HCT116 (cell line): ENCODE measurements around the gene COL12A1. TPM values are rescaled to one million over a fixed set of nuclear protein-coding genes. Genes with fewer than 3 reads are reported as not detected.

ENCODE experiments used
- ATAC-seq: fragments of 200-7000 bp; cut with Tn5 transposase; 2 replicates; pipeline ENCODE4 v1.9.1; 2020; ENCODE audit warnings: mild to moderate bottlenecking, moderate library complexity
- BruUV-seq: library from RNA; stranded (reverse); fragments of 400-500 nt; replicated peaks from 2 replicates; lab custom pipeline; 2021; lab: Mats Ljungman, UMichigan
- CTCF ChIA-PET: fragments of 300-600 bp; sonication (Branson Sonifier 250); formaldehyde crosslinking; loops from one replicate; lab custom pipeline; 2021; ENCODE audit warnings: antibody characterized with exemption; lab: Charles Lee
- POLR2A ChIA-PET: fragments of 300-600, 350-600 bp; sonication (Branson Sonifier 250); formaldehyde crosslinking; loops from one replicate; lab custom pipeline; 2021; ENCODE audit warnings: antibody characterized with exemption; lab: Charles Lee
- RAD21 ChIA-PET, 2 experiments: fragments of 300-600 bp; sonication (Branson Sonifier 250); formaldehyde crosslinking; loops; one replicate each; lab custom pipeline; 2023; ENCODE audit warnings: low total read pairs in 2 of 2; ENCODE audit not compliant: uncharacterized antibody in 2 of 2, unreplicated experiment in 2 of 2, low non-redundant PET in 1 of 2; lab: Charles Lee
- DNase-seq: peaks from one replicate; pipeline ENCODE4 v3.0.0-alpha.2; 2010; ENCODE audit warnings: low read depth, low spot score
- H2AFZ ChIP-seq: fragments of 200-600 bp; shearing (Covaris generic), sonication (generic); 2 replicates; pipeline ENCODE4 v1.6.1; 2017; ENCODE audit warnings: low read depth, mixed run types, mixed read lengths, antibody characterized with exemption, low read length; ENCODE audit not compliant: poor library complexity, severe bottlenecking
- H3K27ac ChIP-seq: 2 replicates; pipeline ENCODE4 v1.5.1; 2012; ENCODE audit warnings: low read depth, low read length
- H3K27me3 ChIP-seq: fragments of 200-600 bp; sonication (generic); 2 replicates; pipeline ENCODE4 v1.6.1; 2016; ENCODE audit warnings: mixed run types, low read length, mixed read lengths; ENCODE audit not compliant: insufficient read depth
- H3K36me3 ChIP-seq, 2 experiments: fragments of 200-500 bp in 1 of 2; fragments of 200-600 bp in 1 of 2; sonication (Bioruptor generic) in 1 of 2; sonication (generic) in 1 of 2; 2 replicates each; pipeline versions ENCODE4 v1.5.1 to v1.6.1; 2014 to 2016; ENCODE audit warnings: low read length in 2 of 2, inconsistent platforms in 1 of 2, mixed read lengths in 1 of 2, mixed run types in 1 of 2; ENCODE audit not compliant: insufficient read depth in 2 of 2, control insufficient read depth in 1 of 2
- H3K4me1 ChIP-seq, 2 experiments: fragments of 200-600 bp in 1 of 2; sonication (generic) in 1 of 2; 2 replicates each; pipeline versions ENCODE4 v1.5.1 to v1.6.1; 2012 to 2017; ENCODE audit warnings: low read length in 2 of 2, inconsistent platforms in 1 of 2, mild to moderate bottlenecking in 1 of 2, mixed read lengths in 1 of 2, mixed run types in 1 of 2, moderate library complexity in 1 of 2; ENCODE audit not compliant: insufficient read depth in 2 of 2, control insufficient read depth in 1 of 2
- H3K4me2 ChIP-seq: fragments of 200-600 bp; sonication (generic); 2 replicates; pipeline ENCODE4 v1.6.1; 2017; ENCODE audit warnings: mixed run types, low read length, mixed read lengths
- H3K4me3 ChIP-seq, 2 experiments: fragments of 200-600 bp in 1 of 2; sonication (generic) in 1 of 2; replicated peaks in 1 of 2; 2 replicates each; pipeline ENCODE4 v1.5.1; 2011 to 2016; ENCODE audit warnings: low read length in 2 of 2, control low read depth in 1 of 2, low read depth in 1 of 2, mild to moderate bottlenecking in 1 of 2, mixed read lengths in 1 of 2, mixed run types in 1 of 2
- H3K79me2 ChIP-seq: fragments of 200-600 bp; sonication (generic); 2 replicates; pipeline ENCODE4 v1.6.1; 2017; ENCODE audit warnings: mild to moderate bottlenecking, mixed run types, low read length, moderate library complexity, mixed read lengths; ENCODE audit not compliant: insufficient read depth
- H3K9ac ChIP-seq: fragments of 200-600 bp; sonication (generic); 2 replicates; pipeline ENCODE4 v1.6.1; 2016; ENCODE audit warnings: low read length, mixed read lengths
- H3K9me2 ChIP-seq: fragments of 200-600 bp; sonication (generic), shearing (Covaris generic); 2 replicates; pipeline ENCODE4 v1.6.1; 2017; ENCODE audit warnings: mixed run types, mild to moderate bottlenecking, moderate library complexity; ENCODE audit not compliant: insufficient read depth
- H3K9me3 ChIP-seq, 2 experiments: fragments of 200-500 bp in 1 of 2; fragments of 200-600 bp in 1 of 2; sonication (Bioruptor generic) in 1 of 2; sonication (generic) in 1 of 2; 2 replicates each; pipeline ENCODE4 v1.6.1; 2014 to 2017; ENCODE audit warnings: low read length in 2 of 2, mixed read lengths in 2 of 2, inconsistent platforms in 1 of 2, low read depth in 1 of 2, mild to moderate bottlenecking in 1 of 2, mixed run types in 1 of 2, moderate library complexity in 1 of 2; ENCODE audit not compliant: control insufficient read depth in 1 of 2, insufficient read depth in 1 of 2
- H4K20me1 ChIP-seq: fragments of 200-600 bp; sonication (generic), shearing (Covaris generic); 2 replicates; pipeline ENCODE4 v1.6.1; 2017; ENCODE audit warnings: mixed run types, mild to moderate bottlenecking, moderate library complexity; ENCODE audit not compliant: insufficient read depth
- ATF3 ChIP-seq: IDR thresholded peaks from 2 replicates; pipeline ENCODE4 v1.6.1; 2012
- CBX3 ChIP-seq: IDR thresholded peaks from 2 replicates; pipeline ENCODE4 v1.6.1; 2012; ENCODE audit warnings: low read depth
- CEBPB ChIP-seq: IDR thresholded peaks from 2 replicates; pipeline ENCODE4 v1.6.1; 2012; ENCODE audit warnings: low read depth
- EGR1 ChIP-seq: IDR thresholded peaks from 2 replicates; pipeline ENCODE4 v1.6.1; 2012; ENCODE audit warnings: low read depth
- ELF1 ChIP-seq: IDR thresholded peaks from 2 replicates; pipeline ENCODE4 v1.6.1; 2012; ENCODE audit warnings: low read depth, borderline replicate concordance
- EZH2 ChIP-seq: fragments of 200-600 bp; sonication (generic); IDR thresholded peaks from 2 replicates; pipeline ENCODE4 v1.6.1; 2017; ENCODE audit warnings: antibody characterized with exemption, mixed run types
- EZH2phosphoT487 ChIP-seq: fragments of 200-600 bp; IDR thresholded peaks from 2 replicates; pipeline ENCODE4 v1.6.1; 2018; ENCODE audit warnings: antibody characterized with exemption, borderline replicate concordance
- FOSL1 ChIP-seq: IDR thresholded peaks from 2 replicates; pipeline ENCODE4 v1.6.1; 2012; ENCODE audit warnings: low read depth
- JUND ChIP-seq: IDR thresholded peaks from 2 replicates; pipeline ENCODE4 v1.6.1; 2012
- POLR2A ChIP-seq: IDR thresholded peaks from 2 replicates; pipeline ENCODE4 v1.7.0; 2011; ENCODE audit warnings: borderline replicate concordance; ENCODE audit not compliant: insufficient read depth, insufficient read length; ENCODE audit errors: extremely low read depth
- POLR2AphosphoS5 ChIP-seq: IDR thresholded peaks from 2 replicates; pipeline ENCODE4 v1.6.1; 2011; ENCODE audit warnings: mild to moderate bottlenecking, low read depth, low read length, moderate library complexity
- RAD21 ChIP-seq: IDR thresholded peaks from 2 replicates; pipeline ENCODE4 v1.6.1; 2012; ENCODE audit warnings: low read depth, mild to moderate bottlenecking
- SIN3A ChIP-seq: IDR thresholded peaks from 2 replicates; pipeline ENCODE4 v1.6.1; 2012; ENCODE audit warnings: low read depth
- SP1 ChIP-seq: IDR thresholded peaks from 2 replicates; pipeline ENCODE4 v1.6.1; 2012; ENCODE audit warnings: low read depth
- TCF7L2 ChIP-seq: IDR thresholded peaks from 2 replicates; pipeline ENCODE4 v1.7.0; 2011; ENCODE audit warnings: borderline replicate concordance, inconsistent platforms; ENCODE audit not compliant: insufficient read depth, insufficient read length; ENCODE audit errors: extremely low read depth
- ZFX ChIP-seq: fragments of 450-650 bp; IDR thresholded peaks from 2 replicates; pipeline ENCODE4 v1.6.1; 2017
- ZNF274 ChIP-seq: fragments of 200-500 bp; sonication (Bioruptor generic); IDR thresholded peaks from 2 replicates; pipeline ENCODE4 v1.6.1; 2014; ENCODE audit warnings: mild to moderate bottlenecking, low read depth, low read length, inconsistent platforms
- intact Hi-C: fragments of 100-400 bp; cut with micrococcal nuclease; formaldehyde crosslinking; loops from 2 replicates; pipeline ENCODE4 v1.10.0; 2022
- total RNA-seq: library from RNA; stranded (reverse); gene quantifications from one replicate; pipeline ENCODE4 v1.2.1, GENCODE V29; 2021; ENCODE audit not compliant: unreplicated experiment
- TF ChIP-seq, protein P1 (sequence below): IDR thresholded peaks from 2 replicates; pipeline ENCODE4 v1.6.1; 2011; ENCODE audit warnings: mild to moderate bottlenecking, low read length, moderate library complexity; ENCODE audit not compliant: insufficient replicate concordance; ENCODE audit errors: extremely low read depth

The COL12A1 gene
- total RNA-seq, 1 experiment from 2014 or later: 23.5 TPM

DNA sequence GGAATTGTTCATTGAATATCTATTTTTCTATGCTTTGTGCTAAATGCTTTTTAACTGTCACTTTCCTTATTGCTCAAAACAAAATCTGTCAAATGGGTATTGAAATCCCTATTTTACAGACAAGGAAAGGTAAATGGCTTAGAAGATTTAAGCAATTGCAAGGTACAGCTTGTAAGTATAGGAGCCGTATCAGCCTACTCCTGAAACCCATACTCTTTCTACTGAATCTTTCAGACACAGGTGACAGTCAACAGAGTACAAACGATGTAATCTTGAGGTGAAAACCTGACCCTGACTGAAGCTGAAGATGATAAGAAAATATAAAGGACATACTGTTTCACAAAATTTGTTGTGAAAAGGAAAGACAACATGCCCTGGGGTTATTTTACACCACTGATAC, 44.7 kb upstream of the COL12A1 start (continued):
- TF ChIP-seq EZH2 (no peak), JUND (no peak), TCF7L2 (no peak), ZFX (no peak), POLR2AphosphoS5 (no peak), ELF1 (no peak)

GRCh38 chr6:75249837-75250236, 44.0 kb upstream of the COL12A1 start:
- Histone ChIP-seq H2AFZ (no peak overlapping the region), H3K27me3 (no peaks in the 10 kb centered on the region), H3K79me2 (no peaks in the 10 kb centered on the region), H4K20me1 (no peaks in the 10 kb centered on the region), H3K4me1 (no peaks in the 10 kb centered on the region), H3K4me2 (no peak overlapping the region), H3K36me3 (no peaks in the 10 kb centered on the region), H3K9me2 (no peaks in the 10 kb centered on the region), H3K4me3 (no peak overlapping the region), H3K27ac (no peak overlapping the region), H3K9me3 (no peaks in the 10 kb centered on the region), H3K9ac (no peak overlapping the region)
- intact Hi-C loops: no loop called here
- ChIA-PET RAD21 (no interaction called here), CTCF (no interaction called here), POLR2A (no interaction called here)
- ATAC-seq: no peak
- BruUV-seq: no TSS peak
- no peak for DNase-seq
- TF ChIP-seq SP1: no peak
- TF ChIP-seq JUND: no peak
- TF ChIP-seq FOSL1: no peak
- no peak for TF ChIP-seq TCF7L2
- TF ChIP-seq CBX3: no peak

- Histone ChIP-seq H3K36me3 (no peaks in the 10 kb centered on the region), H3K4me3 (no peak overlapping the region), H3K9me3 (no peaks in the 10 kb centered on the region), H3K9me2 (no peaks in the 10 kb centered on the region), H3K79me2 (peaks cover 23% of the 10 kb centered on the region), H3K4me1 (peaks cover 4 to 7% of the 10 kb centered on the region in 2 experiments; a peak in 3 of 4 replicates), H3K9ac (no peak overlapping the region), H4K20me1 (no peaks in the 10 kb centered on the region), H2AFZ (no peak overlapping the region), H3K27me3 (no peaks in the 10 kb centered on the region)
- DNase-seq: no peak
- ChIA-PET CTCF (no interaction called here), RAD21 (no interaction called here)
- intact Hi-C loops: no loop called here
- BruUV-seq: no TSS peak
- ATAC-seq: no peak
- TF ChIP-seq EZH2phosphoT487 (no peak), ATF3 (no peak), ZNF274 (no peak), JUND (no peak), CBX3 (no peak), SIN3A (no peak), RAD21 (no peak), SP1 (no peak), POLR2A (no peak), CEBPB (no peak), EGR1 (no peak), POLR2AphosphoS5 (no peak)
- TF ChIP-seq, protein P1, sequence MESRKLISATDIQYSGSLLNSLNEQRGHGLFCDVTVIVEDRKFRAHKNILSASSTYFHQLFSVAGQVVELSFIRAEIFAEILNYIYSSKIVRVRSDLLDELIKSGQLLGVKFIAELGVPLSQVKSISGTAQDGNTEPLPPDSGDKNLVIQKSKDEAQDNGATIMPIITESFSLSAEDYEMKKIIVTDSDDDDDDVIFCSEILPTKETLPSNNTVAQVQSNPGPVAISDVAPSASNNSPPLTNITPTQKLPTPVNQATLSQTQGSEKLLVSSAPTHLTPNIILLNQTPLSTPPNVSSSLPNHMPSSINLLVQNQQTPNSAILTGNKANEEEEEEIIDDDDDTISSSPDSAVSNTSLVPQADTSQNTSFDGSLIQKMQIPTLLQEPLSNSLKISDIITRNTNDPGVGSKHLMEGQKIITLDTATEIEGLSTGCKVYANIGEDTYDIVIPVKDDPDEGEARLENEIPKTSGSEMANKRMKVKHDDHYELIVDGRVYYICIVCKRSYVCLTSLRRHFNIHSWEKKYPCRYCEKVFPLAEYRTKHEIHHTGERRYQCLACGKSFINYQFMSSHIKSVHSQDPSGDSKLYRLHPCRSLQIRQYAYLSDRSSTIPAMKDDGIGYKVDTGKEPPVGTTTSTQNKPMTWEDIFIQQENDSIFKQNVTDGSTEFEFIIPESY: no peak
- TF ChIP-seq, all 23 proteins: peak for 0
- Histone ChIP-seq H3K4me2 (no peak overlapping the region), H3K27ac (no peak overlapping the region)
- POLR2A ChIA-PET: no interaction called here
Measured at GRCh38 chr6:75246386-75246785, 40.5 kb upstream of the COL12A1 start.
